NB4 (cell line): ENCODE data around the gene SMC3.

ENCODE experiments used
- CTCF ChIP-seq: IDR thresholded peaks from one replicate; pipeline ENCODE4 v1.5.1; 2012; ENCODE audit warnings: low read depth, low read length
- MYC ChIP-seq: IDR thresholded peaks from 2 replicates; pipeline ENCODE4 v1.6.1; 2011; ENCODE audit warnings: low read depth, low read length
- POLR2A ChIP-seq: IDR thresholded peaks from 2 replicates; pipeline ENCODE4 v1.6.1; 2011; ENCODE audit warnings: mild to moderate bottlenecking; ENCODE audit not compliant: insufficient read length; ENCODE audit errors: extremely low read depth
- TF ChIP-seq, protein P1 (sequence below): IDR thresholded peaks from 2 replicates; pipeline ENCODE4 v1.6.1; 2011; ENCODE audit warnings: low read depth, low read length

- TF ChIP-seq CTCF (no peak), POLR2A (no peak), MYC (no peak)
- TF ChIP-seq, protein P1, sequence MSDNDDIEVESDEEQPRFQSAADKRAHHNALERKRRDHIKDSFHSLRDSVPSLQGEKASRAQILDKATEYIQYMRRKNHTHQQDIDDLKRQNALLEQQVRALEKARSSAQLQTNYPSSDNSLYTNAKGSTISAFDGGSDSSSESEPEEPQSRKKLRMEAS, result no peak
Measured at GRCh38 chr10:110638319-110638718, 70.8 kb downstream of the SMC3 start.
